H1 (cell line): ENCODE measurements around the gene GSG1L. TPM values are rescaled to one million over a fixed set of nuclear protein-coding genes. Genes with fewer than 3 reads are reported as not detected.

Experiments
- CTCF ChIA-PET: fragments of 300-600 bp; sonication (Branson Sonifier 250); formaldehyde crosslinking; loops from one replicate; lab custom pipeline; 2021; ENCODE audit not compliant: partially characterized antibody; lab: Charles Lee
- POLR2A ChIA-PET: fragments of 300-600 bp; sonication (Branson Sonifier 250); formaldehyde crosslinking; loops from one replicate; lab custom pipeline; 2021; ENCODE audit warnings: inconsistent platforms; ENCODE audit not compliant: partially characterized antibody; lab: Charles Lee
- DNase-seq, 2 experiments: peaks; one replicate each; pipeline versions ENCODE4 v3.0.0 to v3.0.0-alpha.2; 2010 to 2022; ENCODE audit warnings: low spot score in 2 of 2, low read depth in 1 of 2, mixed read lengths in 1 of 2
- FAIRE-seq: peaks from 2 replicates; lab custom pipeline; 2011; peaks lifted over from hg19 to GRCh38; lab: Jason Lieb, UNC
- H2AFZ ChIP-seq: 2 replicates; pipeline ENCODE4 v1.8.1; 2012; ENCODE audit warnings: low read length, inconsistent platforms
- H2AK5ac ChIP-seq: 2 replicates; pipeline ENCODE4 v1.6.1; 2013; ENCODE audit warnings: low read depth, low read length
- H2BK120ac ChIP-seq: replicated peaks from 2 replicates; pipeline ENCODE3; 2013; ENCODE audit warnings: low read depth, low read length, inconsistent platforms
- H2BK12ac ChIP-seq: 2 replicates; pipeline ENCODE4 v1.6.1; 2013; ENCODE audit warnings: low read depth, low read length
- H2BK15ac ChIP-seq: 2 replicates; pipeline ENCODE4 v1.6.1; 2013; ENCODE audit warnings: low read length
- H2BK20ac ChIP-seq: 2 replicates; pipeline ENCODE4 v1.6.1; 2013; ENCODE audit warnings: low read length
- H2BK5ac ChIP-seq: 2 replicates; pipeline ENCODE4 v1.6.1; 2013; ENCODE audit warnings: low read depth, low read length
- H3K14ac ChIP-seq: 2 replicates; pipeline ENCODE4 v1.6.1; 2013; ENCODE audit warnings: inconsistent platforms; ENCODE audit not compliant: insufficient read length
- H3K18ac ChIP-seq: 2 replicates; pipeline ENCODE4 v1.6.1; 2013; ENCODE audit warnings: low read length; ENCODE audit errors: extremely low read depth
- H3K23ac ChIP-seq: 2 replicates; pipeline ENCODE4 v1.6.1; 2013; ENCODE audit warnings: inconsistent platforms; ENCODE audit not compliant: insufficient read length
- H3K23me2 ChIP-seq: 2 replicates; pipeline ENCODE4 v1.6.1; 2013; ENCODE audit warnings: low read depth, low read length
- H3K27ac ChIP-seq: 2 replicates; pipeline ENCODE4 v1.6.1; 2011; ENCODE audit warnings: low read depth, low read length, inconsistent platforms
- H3K27me3 ChIP-seq, 4 experiments: replicated peaks in 1 of 4; 1 replicate in 1 of 4; 2 replicates in 3 of 4; pipeline versions ENCODE4 v1.6.1 to v1.8.1; 2011 to 2013; ENCODE audit warnings: low read length in 3 of 4, mild to moderate bottlenecking in 3 of 4, inconsistent platforms in 2 of 4, mixed read lengths in 2 of 4, moderate library complexity in 1 of 4; ENCODE audit not compliant: control insufficient read depth in 3 of 4, insufficient read depth in 3 of 4; ENCODE audit errors: extremely low read depth in 1 of 4
- H3K36me3 ChIP-seq, 4 experiments: 2 replicates each; pipeline versions ENCODE4 v1.6.1 to v1.8.1; 2011 to 2013; ENCODE audit warnings: mild to moderate bottlenecking in 4 of 4, low read length in 3 of 4, moderate library complexity in 2 of 4, control low read depth in 1 of 4, inconsistent platforms in 1 of 4; ENCODE audit not compliant: insufficient read depth in 4 of 4, control insufficient read depth in 2 of 4
- H3K4ac ChIP-seq: replicated peaks from 2 replicates; pipeline ENCODE3; 2013; ENCODE audit warnings: low read length, low read depth, mixed read lengths, inconsistent platforms; ENCODE audit not compliant: insufficient read length
- H3K4me1 ChIP-seq, 4 experiments: replicated peaks in 1 of 4; 1 replicate in 1 of 4; 2 replicates in 3 of 4; pipeline versions ENCODE4 v1.6.1 to v1.8.1; 2011 to 2013; ENCODE audit warnings: low read length in 3 of 4, inconsistent platforms in 2 of 4, mixed read lengths in 1 of 4; ENCODE audit not compliant: insufficient read depth in 4 of 4, control insufficient read depth in 3 of 4
- H3K4me2 ChIP-seq, 2 experiments: 2 replicates each; pipeline versions ENCODE4 v1.6.1 to v1.8.1; 2011 to 2013; ENCODE audit warnings: low read depth in 2 of 2, low read length in 2 of 2, control low read depth in 1 of 2, inconsistent platforms in 1 of 2, mild to moderate bottlenecking in 1 of 2; ENCODE audit not compliant: insufficient read depth in 1 of 2
- H3K4me3 ChIP-seq, 4 experiments: fragments of 200-600, 300-600 bp in 1 of 4; sonication (generic), shearing (Covaris generic), sonication (Bioruptor Twin) in 1 of 4; 2 replicates each; pipeline versions ENCODE4 v1.5.1 to v1.8.1; 2011 to 2016; ENCODE audit warnings: low read length in 4 of 4, low read depth in 3 of 4, control low read depth in 2 of 4, inconsistent platforms in 2 of 4, mild to moderate bottlenecking in 2 of 4, mixed read lengths in 1 of 4, moderate library complexity in 1 of 4; ENCODE audit not compliant: insufficient read depth in 2 of 4; ENCODE audit errors: extremely low read depth in 1 of 4
- H3K56ac ChIP-seq: replicated peaks from 2 replicates; pipeline ENCODE3; 2013; ENCODE audit warnings: low read depth, mild to moderate bottlenecking, mixed read lengths, low read length, inconsistent platforms; ENCODE audit not compliant: insufficient read length
- H3K79me1 ChIP-seq: 2 replicates; pipeline ENCODE4 v1.6.1; 2013; ENCODE audit warnings: low read depth, low read length, control low read depth
- H3K79me2 ChIP-seq, 2 experiments: 2 replicates each; pipeline versions ENCODE4 v1.6.1 to v1.8.1; 2012 to 2013; ENCODE audit warnings: low read length in 2 of 2, mild to moderate bottlenecking in 2 of 2, inconsistent platforms in 1 of 2; ENCODE audit not compliant: insufficient read depth in 2 of 2, control insufficient read depth in 1 of 2
- H3K9ac ChIP-seq, 4 experiments: replicated peaks in 1 of 4; 1 replicate in 1 of 4; 2 replicates in 3 of 4; pipeline versions ENCODE4 v1.6.1 to v1.8.1; 2011 to 2013; ENCODE audit warnings: low read depth in 3 of 4, low read length in 3 of 4, control low read depth in 2 of 4, mild to moderate bottlenecking in 2 of 4, moderate library complexity in 2 of 4, inconsistent platforms in 1 of 4; ENCODE audit errors: extremely low read depth in 1 of 4
- H3K9me3 ChIP-seq, 2 experiments: 2 replicates each; pipeline versions ENCODE4 v1.6.1 to v1.8.1; 2012 to 2013; ENCODE audit warnings: mild to moderate bottlenecking in 2 of 2, moderate library complexity in 2 of 2, control low read depth in 1 of 2, inconsistent platforms in 1 of 2, low read depth in 1 of 2, low read length in 1 of 2, mixed read lengths in 1 of 2; ENCODE audit not compliant: insufficient read depth in 2 of 2
- H4K20me1 ChIP-seq, 2 experiments: replicated peaks in 1 of 2; 2 replicates each; pipeline versions ENCODE3 to v1.8.1; 2011 to 2013; ENCODE audit warnings: inconsistent platforms in 2 of 2, low read length in 2 of 2, mild to moderate bottlenecking in 1 of 2; ENCODE audit not compliant: insufficient read depth in 2 of 2, control insufficient read depth in 1 of 2
- H4K5ac ChIP-seq: 2 replicates; pipeline ENCODE4 v1.6.1; 2013; ENCODE audit warnings: low read length, low read depth, mixed read lengths, inconsistent platforms; ENCODE audit not compliant: insufficient read length
- H4K8ac ChIP-seq: 2 replicates; pipeline ENCODE4 v1.8.0; 2013; ENCODE audit warnings: mild to moderate bottlenecking, moderate library complexity, low read length, inconsistent platforms; ENCODE audit not compliant: insufficient read depth; ENCODE audit errors: extremely low read depth
- H4K91ac ChIP-seq: replicated peaks from 2 replicates; pipeline ENCODE3; 2013; ENCODE audit warnings: low read length, mixed read lengths, inconsistent platforms; ENCODE audit not compliant: insufficient read length
- SIN3A ChIP-seq, 2 experiments: IDR thresholded peaks in 1 of 2; conservative IDR thresholded peaks in 1 of 2; 2 replicates each; pipeline ENCODE4 v1.6.1; 2011 to 2012; ENCODE audit warnings: low read length in 2 of 2, improper control_type of control experiment in 1 of 2, low read depth in 1 of 2, mild to moderate bottlenecking in 1 of 2
- ZNF274 ChIP-seq: IDR thresholded peaks from 2 replicates; pipeline ENCODE4 v1.7.0; 2012; ENCODE audit warnings: low read length, borderline replicate concordance; ENCODE audit errors: extremely low read depth
- WGBS, 2 experiments: shearing (Covaris generic) in 1 of 2; methylation state at CpG; one replicate each; pipeline versions ENCODE4 v1.1.6 to v1.1.7; 2013 to 2015; ENCODE audit warnings: low lambda C conversion rate in 2 of 2, mixed read lengths in 2 of 2, inconsistent platforms in 1 of 2, low coverage in 1 of 2, missing lambda C conversion rate in 1 of 2; ENCODE audit not compliant: insufficient replicate concordance in 2 of 2, insufficient coverage in 1 of 2, insufficient read length in 1 of 2; ENCODE audit errors: extremely low coverage in 1 of 2, missing lambda C conversion rate in 1 of 2; 5-methylcytosine and 5-hydroxymethylcytosine counted together
- polyA plus RNA-seq, 7 experiments: library from polyadenylated mRNA; depleted of rRNA in 3 of 7; stranded (reverse) in 5 of 7; unstranded in 2 of 7; fragments of >200 nt in 5 of 7; fragments of 200-250 nt in 2 of 7; gene quantifications; 1 replicate in 5 of 7; 2 replicates in 1 of 7; 4 replicates in 1 of 7; pipeline versions ENCODE4 v1.2.1 to v1.2.3, GENCODE V29; 2011 to 2013; ENCODE audit warnings: missing spikeins in 2 of 7, mixed read lengths in 2 of 7
- total RNA-seq: library from RNA; stranded (reverse); fragmentation: NEBNext Ultra II Directional; extraction: Animal tissue kit (Norgen Biotek cat#: 25700); gene quantifications from 2 replicates; pipeline ENCODE4 v1.2.1, GENCODE V29; 2021

The GSG1L gene
- total and polyA plus RNA-seq, 2 of the 8 experiments (the other 6 are each of a cell fraction or from before 2014, with no cell fraction given), result 0.71 to 1.1 TPM

DNA sequence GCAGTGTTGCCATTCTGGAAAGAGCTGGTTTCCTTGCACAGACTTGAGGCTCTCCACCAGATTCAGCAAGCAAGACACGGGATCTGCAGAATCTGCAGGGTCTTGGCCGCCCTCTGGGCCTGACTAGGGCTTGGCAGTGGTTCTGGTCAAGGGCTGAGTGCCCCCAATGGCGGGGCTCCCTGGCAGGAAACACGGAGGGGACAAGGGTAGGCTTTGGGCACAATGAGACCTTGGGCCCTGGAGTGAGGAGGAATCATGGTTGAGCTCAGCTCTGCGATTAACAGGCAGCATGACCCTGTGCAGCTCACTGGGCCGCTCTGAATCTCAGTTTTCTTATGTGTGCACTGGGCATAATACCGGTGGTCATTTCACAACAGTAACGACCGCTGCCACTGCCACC, 249.9 kb downstream of the GSG1L start:
- Histone ChIP-seq H4K8ac (no peak overlapping the region), H3K79me2 (no peaks in the 10 kb centered on the region), H4K91ac (no peak overlapping the region), H2BK120ac (no peak overlapping the region), H3K23ac (no peak overlapping the region), H2BK15ac (no peak overlapping the region), H3K4me3 (no peak overlapping the region), H3K36me3 (no peaks in the 10 kb centered on the region), H2AK5ac (no peak overlapping the region), H3K9ac (no peak overlapping the region), H2BK20ac (no peak overlapping the region), H4K5ac (no peak overlapping the region), H4K20me1 (no peaks in the 10 kb centered on the region), H3K56ac (no peak overlapping the region), H2AFZ (no peak overlapping the region), H3K27ac (no peak overlapping the region), H3K4me2 (no peak overlapping the region), H2BK5ac (no peak overlapping the region), H3K4ac (no peak overlapping the region), H2BK12ac (no peak overlapping the region), H3K27me3 (no peaks in the 10 kb centered on the region), H3K4me1 (no peaks in the 10 kb centered on the region), H3K9me3 (no peaks in the 10 kb centered on the region), H3K18ac (no peak overlapping the region), H3K23me2 (no peaks in the 10 kb centered on the region), H3K79me1 (no peaks in the 10 kb centered on the region), H3K14ac (no peak overlapping the region)
- POLR2A ChIA-PET, result no interaction called here
- TF ChIP-seq ZNF274, result no peak
- TF ChIP-seq SIN3A (conservative IDR thresholded peaks at IDR 0.05 in 1 of 2, IDR thresholded peaks at IDR 0.05 in 1 of 2; ENCODE audit: low read depth in 1 of 2, low read length in 2 of 2), result no peak
- WGBS, 2 experiments, result 88% methylated on average over 9 of the region's 9 CpGs; no CpG with 5 or more reads in 1 of the 2 experiments
- DNase-seq (no peak), FAIRE-seq (no peak)
- CTCF ChIA-PET, result interaction anchor here (0.7 to 1.5 kb wide), 6 partner anchors 10 to 177 kb away, joined by 3 to 5 read pairs (median 3); no protein-coding TSS in a partner anchor
